NT2/D1 (cell line): ENCODE measurements around the gene GRB14.

Source experiments
- DNase-seq: peaks from one replicate; pipeline ENCODE4 v3.0.0-alpha.2; 2011; ENCODE audit warnings: low read depth, low spot score
- H3K27me3 ChIP-seq: 2 replicates; pipeline ENCODE4 v1.6.0; 2011; ENCODE audit warnings: mild to moderate bottlenecking; ENCODE audit not compliant: insufficient read length, insufficient read depth
- H3K36me3 ChIP-seq: 2 replicates; pipeline ENCODE4 v1.6.1; 2011; ENCODE audit warnings: mild to moderate bottlenecking, low read length, mixed read lengths; ENCODE audit not compliant: insufficient read depth, insufficient read length
- H3K4me1 ChIP-seq: 2 replicates; pipeline ENCODE4 v1.5.1; 2011; ENCODE audit not compliant: insufficient read depth, insufficient read length
- H3K4me3 ChIP-seq: 2 replicates; pipeline ENCODE4 v1.5.1; 2011; ENCODE audit warnings: low read depth; ENCODE audit not compliant: insufficient read length
- H3K9ac ChIP-seq: 2 replicates; pipeline ENCODE4 v1.6.0; 2011; ENCODE audit warnings: low read depth; ENCODE audit not compliant: insufficient read length
- H3K9me3 ChIP-seq: 2 replicates; pipeline ENCODE4 v1.5.1; 2011; ENCODE audit warnings: mild to moderate bottlenecking, low read length; ENCODE audit not compliant: insufficient read depth
- SUZ12 ChIP-seq: IDR thresholded peaks from 2 replicates; pipeline ENCODE4 v1.6.1; 2011; ENCODE audit not compliant: insufficient read length, insufficient read depth; ENCODE audit errors: extremely low read depth
- YY1 ChIP-seq: IDR thresholded peaks from 2 replicates; pipeline ENCODE4 v1.6.1; 2011; ENCODE audit not compliant: insufficient read length, insufficient read depth
- ZNF274 ChIP-seq: IDR thresholded peaks from 2 replicates; pipeline ENCODE4 v1.6.1; 2011; ENCODE audit warnings: mild to moderate bottlenecking, low read depth, low read length

The GRB14 gene

DNA sequence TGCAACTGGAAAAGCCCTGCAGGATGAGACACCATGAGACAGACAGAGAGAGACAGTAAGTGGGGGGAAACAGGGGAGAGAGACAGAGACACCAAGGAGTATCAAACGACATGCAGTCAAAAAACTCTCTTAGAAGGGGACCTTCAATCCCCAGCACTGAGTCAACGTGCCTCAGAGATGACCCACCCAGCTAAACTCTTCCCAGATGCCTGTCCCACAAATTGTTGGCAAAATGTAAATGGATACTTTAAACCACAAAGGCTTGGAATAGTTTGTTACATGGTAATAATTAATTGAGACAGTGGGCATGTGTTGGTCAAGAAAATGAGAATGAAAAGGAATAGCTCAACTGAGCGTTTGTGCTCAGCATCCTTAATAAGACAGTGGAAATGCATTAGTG is 98.3 kb downstream of the GRB14 start:
- TF ChIP-seq SUZ12 (no peak), ZNF274 (no peak), YY1 (no peak)

DNA sequence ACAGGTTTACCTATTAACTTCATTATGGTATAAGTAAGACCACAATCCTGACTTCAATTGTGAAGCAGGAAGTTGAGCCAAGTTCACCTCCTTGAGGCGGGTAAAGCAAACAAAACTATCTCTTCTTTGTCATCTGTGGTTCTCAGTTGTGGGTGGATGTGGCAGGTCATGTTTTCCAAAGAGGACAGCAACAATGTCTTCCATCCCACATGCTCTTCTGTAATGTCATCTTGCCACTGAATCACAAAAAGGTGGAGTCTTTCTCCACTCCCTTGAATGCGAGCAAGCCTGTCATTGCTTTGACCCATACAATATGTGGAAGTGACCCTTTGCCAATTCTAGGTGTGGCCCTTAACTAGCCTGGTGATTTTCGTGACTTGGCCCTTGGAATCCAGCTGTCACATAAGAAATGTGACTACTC is 98.7 kb downstream of the GRB14 start:
- H3K4me1 ChIP-seq: no peaks in the 10 kb centered on the region
- H3K4me3 ChIP-seq: no peak overlapping the region
- H3K9ac ChIP-seq: no peak overlapping the region
- TF ChIP-seq SUZ12 (no peak), YY1 (no peak), ZNF274 (no peak)
- no peak for DNase-seq
- no peaks in the 10 kb centered on the region for H3K27me3 ChIP-seq
- no peaks in the 10 kb centered on the region for H3K36me3 ChIP-seq
- peaks cover 6% of the 10 kb centered on the region; the same call in 1 of the 2 replicates for H3K9me3 ChIP-seq

More for the DNA sequence above, 98.3 kb downstream of the GRB14 start:
- Histone ChIP-seq H3K9me3 (peaks cover 6% of the 10 kb centered on the region; the same call in 1 of the 2 replicates), H3K4me3 (no peak overlapping the region), H3K4me1 (no peaks in the 10 kb centered on the region), H3K9ac (no peak overlapping the region), H3K36me3 (no peaks in the 10 kb centered on the region), H3K27me3 (no peaks in the 10 kb centered on the region)
- DNase-seq: no peak

DNA sequence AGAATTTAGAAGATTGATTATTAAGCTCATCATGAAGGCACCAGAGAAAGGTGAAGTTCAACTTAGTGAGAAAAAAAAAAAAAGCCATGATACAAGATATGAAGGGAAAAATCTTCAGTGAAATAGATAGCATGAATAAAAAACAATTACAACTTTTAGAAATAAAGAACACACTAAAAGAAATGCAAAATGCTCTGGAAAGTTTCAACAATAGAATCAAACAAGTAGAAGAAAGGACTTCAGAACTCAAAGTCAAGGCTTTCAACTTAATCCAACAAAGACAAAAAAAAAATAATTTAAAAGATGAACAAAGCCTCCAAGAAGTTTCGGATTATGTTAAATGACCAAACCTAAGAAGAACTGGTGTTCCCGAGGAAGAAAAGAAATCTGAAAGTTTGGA is 105.5 kb downstream of the GRB14 start:
- no peak for DNase-seq
- Histone ChIP-seq H3K9me3 (peaks cover 6% of the 10 kb centered on the region; the same call in 1 of the 2 replicates), H3K27me3 (no peaks in the 10 kb centered on the region)

DNA sequence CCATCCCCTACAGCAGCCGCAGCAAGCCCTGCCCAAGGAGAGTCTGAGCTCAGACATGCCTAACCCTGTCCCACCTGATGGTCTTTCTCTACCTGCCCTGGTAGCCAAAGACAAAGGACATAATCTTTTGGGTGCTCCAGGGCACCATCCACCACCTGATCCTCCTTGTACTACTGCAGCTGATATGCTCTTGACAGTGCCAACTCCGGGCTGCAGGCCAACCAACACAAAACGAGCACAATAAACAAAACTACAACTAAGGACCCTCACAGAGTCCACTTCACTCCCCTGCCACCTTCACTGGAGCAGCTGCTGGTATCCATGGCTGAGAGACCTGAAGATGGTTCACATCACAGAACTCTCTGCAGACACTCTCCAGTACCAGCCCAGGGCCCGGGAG is 106.3 kb downstream of the GRB14 start:
- Histone ChIP-seq H3K27me3 (no peaks in the 10 kb centered on the region), H3K4me1 (peaks cover 4% of the 10 kb centered on the region), H3K36me3 (no peaks in the 10 kb centered on the region), H3K9ac (no peak overlapping the region), H3K4me3 (no peak overlapping the region), H3K9me3 (peaks cover 6% of the 10 kb centered on the region; the same call in 1 of the 2 replicates)
- TF ChIP-seq ZNF274 (no peak), SUZ12 (no peak)
- DNase-seq: no peak

More for the DNA sequence above, 105.5 kb downstream of the GRB14 start:
- Histone ChIP-seq H3K4me3 (no peak overlapping the region), H3K4me1 (peaks cover 4% of the 10 kb centered on the region), H3K9ac (no peak overlapping the region), H3K36me3 (no peaks in the 10 kb centered on the region)
- TF ChIP-seq ZNF274 (no peak), YY1 (no peak), SUZ12 (no peak)

DNA sequence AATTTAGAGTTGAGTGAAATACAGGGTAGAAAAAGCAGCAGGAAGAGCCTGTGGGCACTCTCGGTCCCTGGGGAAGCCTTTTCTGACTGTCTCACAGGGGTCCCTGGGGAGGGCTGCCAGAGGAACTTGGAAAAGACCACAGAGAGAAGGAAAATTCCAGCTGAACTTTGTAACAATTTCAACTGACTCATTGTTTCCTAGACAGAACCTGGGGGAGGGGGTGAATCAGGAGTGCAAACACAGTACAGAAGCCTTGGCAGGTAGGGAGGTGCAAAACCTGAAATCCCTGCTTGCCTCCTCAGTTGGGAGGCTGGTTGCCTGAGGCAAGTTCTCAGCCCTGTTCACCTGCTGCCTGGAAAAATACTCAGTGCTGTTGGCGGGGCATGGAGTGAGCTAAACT is 106.8 kb downstream of the GRB14 start:
- DNase-seq: no peak
- Histone ChIP-seq H3K36me3 (no peaks in the 10 kb centered on the region), H3K4me3 (no peak overlapping the region), H3K9me3 (peaks cover 4% of the 10 kb centered on the region; the same call in 1 of the 2 replicates), H3K4me1 (peaks cover 4% of the 10 kb centered on the region), H3K9ac (no peak overlapping the region), H3K27me3 (no peaks in the 10 kb centered on the region)
- no peak for TF ChIP-seq YY1

DNA sequence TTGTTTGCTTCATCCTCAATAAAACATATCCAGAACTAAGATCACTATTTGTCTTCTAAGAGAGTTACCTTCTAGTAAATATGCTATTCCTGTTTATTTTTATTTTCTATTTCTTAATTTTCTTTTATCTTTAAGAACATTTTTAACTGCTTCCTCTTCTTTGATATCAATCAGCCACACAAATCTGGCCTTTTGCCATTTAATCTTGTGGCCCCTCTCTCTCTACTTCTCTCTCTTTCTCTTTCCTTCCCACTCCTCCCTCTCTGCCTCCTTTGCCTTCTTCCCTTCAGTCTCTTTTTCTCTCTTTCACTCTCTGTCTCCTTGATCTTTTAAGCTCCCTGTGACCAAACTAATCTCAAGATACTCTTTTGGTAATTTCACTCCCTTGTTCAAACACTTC is 108.4 kb downstream of the GRB14 start:
- Histone ChIP-seq H3K9me3 (no peaks in the 10 kb centered on the region), H3K4me3 (no peak overlapping the region), H3K9ac (no peak overlapping the region), H3K4me1 (peaks cover 4% of the 10 kb centered on the region), H3K27me3 (no peaks in the 10 kb centered on the region), H3K36me3 (no peaks in the 10 kb centered on the region)
- TF ChIP-seq YY1 (no peak), SUZ12 (no peak), ZNF274 (no peak)
- DNase-seq: no peak

DNA sequence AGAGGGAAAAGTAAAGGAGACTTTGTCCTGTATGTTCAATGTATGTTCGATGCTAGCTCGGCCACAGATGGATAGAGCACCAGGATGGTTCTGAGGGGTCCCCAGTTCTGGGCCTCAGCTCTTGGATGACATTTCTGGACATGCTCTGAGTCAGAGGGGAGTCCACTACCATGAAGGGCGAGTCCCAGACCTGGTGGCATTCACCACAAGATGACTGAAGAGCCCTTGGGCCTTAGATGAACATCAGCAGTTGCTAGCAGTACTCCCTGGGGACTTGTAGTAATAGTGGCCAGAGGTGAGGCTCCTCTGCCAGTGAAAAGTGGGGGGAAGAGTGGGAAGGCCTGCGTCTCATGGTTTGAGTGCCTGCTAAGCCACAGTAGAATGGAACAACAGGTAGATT is 109.5 kb downstream of the GRB14 start:
- Histone ChIP-seq H3K4me3 (no peak overlapping the region), H3K4me1 (peaks cover 4% of the 10 kb centered on the region), H3K9me3 (no peaks in the 10 kb centered on the region), H3K9ac (no peak overlapping the region), H3K27me3 (no peaks in the 10 kb centered on the region), H3K36me3 (no peaks in the 10 kb centered on the region)
- no peak for TF ChIP-seq YY1
- TF ChIP-seq ZNF274: no peak
- no peak for TF ChIP-seq SUZ12
- DNase-seq: no peak

DNA sequence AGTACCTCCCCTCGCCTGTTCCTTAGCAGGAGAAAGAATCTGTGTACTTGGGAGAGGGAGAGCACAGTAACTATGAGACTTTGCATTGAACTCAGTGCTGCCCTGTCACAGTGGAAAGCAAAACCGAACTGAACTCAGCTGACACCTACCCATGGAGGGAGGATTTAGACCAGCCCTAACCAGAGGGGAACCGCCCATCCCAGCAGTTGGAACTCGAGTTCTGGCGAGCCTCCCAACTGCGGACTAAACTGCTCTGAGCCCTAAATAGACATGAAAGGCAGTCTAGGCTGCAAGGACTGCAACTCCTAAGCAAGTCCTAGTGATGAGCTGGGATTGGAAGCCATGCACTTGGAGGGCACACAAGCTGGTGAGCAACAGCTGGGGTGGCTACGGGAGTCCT is 110.4 kb downstream of the GRB14 start:
- TF ChIP-seq ZNF274: no peak
- no peak for TF ChIP-seq SUZ12
- no peak for TF ChIP-seq YY1
- no peak overlapping the region for H3K9ac ChIP-seq

More for the DNA sequence above, 110.4 kb downstream of the GRB14 start:
- DNase-seq: no peak
- Histone ChIP-seq H3K4me1 (peaks cover 4% of the 10 kb centered on the region), H3K36me3 (no peaks in the 10 kb centered on the region), H3K4me3 (no peak overlapping the region), H3K9me3 (no peaks in the 10 kb centered on the region), H3K27me3 (no peaks in the 10 kb centered on the region)
